NT2/D1 (cell line): ENCODE results near the gene PPFIA2.

ENCODE experiments used
- SUZ12 ChIP-seq: IDR thresholded peaks from 2 replicates; pipeline ENCODE4 v1.6.1; 2011; ENCODE audit not compliant: insufficient read length, insufficient read depth; ENCODE audit errors: extremely low read depth
- YY1 ChIP-seq: IDR thresholded peaks from 2 replicates; pipeline ENCODE4 v1.6.1; 2011; ENCODE audit not compliant: insufficient read length, insufficient read depth
- ZNF274 ChIP-seq: IDR thresholded peaks from 2 replicates; pipeline ENCODE4 v1.6.1; 2011; ENCODE audit warnings: mild to moderate bottlenecking, low read depth, low read length

DNA sequence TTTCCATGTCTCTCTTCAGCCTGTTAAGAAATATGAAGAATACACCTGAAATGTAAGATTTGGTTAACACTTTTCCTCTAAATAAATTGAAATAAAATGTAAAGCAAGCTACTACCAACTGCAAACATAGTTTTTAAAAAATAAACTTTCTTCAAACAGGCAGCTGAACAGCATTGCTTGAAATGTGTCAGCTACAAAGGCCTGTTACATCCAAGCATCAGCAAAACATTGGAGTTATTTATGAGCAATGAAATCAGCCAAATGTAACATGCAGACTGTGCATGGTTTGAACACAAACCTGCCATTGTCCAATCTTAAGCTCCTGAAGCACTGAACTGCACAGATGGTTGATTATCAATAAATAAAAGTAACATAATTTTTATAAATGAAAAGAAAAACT lies 390.0 kb downstream of the PPFIA2 start:
- TF ChIP-seq YY1: no peak
- no peak for TF ChIP-seq ZNF274
- TF ChIP-seq SUZ12: no peak
